IMR-90 (cell line): Measurements from ENCODE around the gene SERPINA10. TPM values are rescaled to one million over a fixed set of nuclear protein-coding genes. Genes with fewer than 3 reads are reported as not detected.

Experiments
- ATAC-seq: fragments of 200-7000 bp; cut with Tn5 transposase; 2 replicates; pipeline ENCODE4 v1.9.1; 2020; ENCODE audit warnings: low read depth, mild to moderate bottlenecking, moderate library complexity
- BruUV-seq: library from RNA; stranded (reverse); fragments of 400-500 nt; replicated peaks from 2 replicates; lab custom pipeline; 2021; lab: Mats Ljungman, UMichigan
- CTCF ChIA-PET: fragments of 300-600 bp; formaldehyde crosslinking; extraction: SDS; loops from one replicate; lab custom pipeline; 2021; ENCODE audit warnings: antibody characterized with exemption; lab: Yijun Ruan, JAX
- POLR2A ChIA-PET: fragments of 300-600 bp; sonication (Branson Sonifier 250); formaldehyde crosslinking; loops from one replicate; lab custom pipeline; 2022; ENCODE audit warnings: antibody characterized with exemption; ENCODE audit not compliant: unreplicated experiment; lab: Charles Lee
- DNase-seq: peaks from one replicate; pipeline ENCODE4 v3.0.0; 2013
- H2AFZ ChIP-seq: replicated peaks from 2 replicates; pipeline ENCODE3; 2013; ENCODE audit warnings: low read length, mild to moderate bottlenecking; ENCODE audit not compliant: poor library complexity
- H2AK5ac ChIP-seq: 2 replicates; pipeline ENCODE4 v1.6.1; 2013; ENCODE audit warnings: low read depth, low read length, inconsistent platforms
- H2AK9ac ChIP-seq: replicated peaks from 2 replicates; pipeline ENCODE3; 2013; ENCODE audit warnings: mild to moderate bottlenecking, low read depth, low read length, moderate library complexity; ENCODE audit not compliant: poor library complexity
- H2BK120ac ChIP-seq: 2 replicates; pipeline ENCODE4 v1.6.1; 2013; ENCODE audit warnings: low read depth, low read length, inconsistent platforms
- H2BK15ac ChIP-seq: 3 replicates; pipeline ENCODE4 v1.6.1; 2013; ENCODE audit warnings: low read depth, low read length, inconsistent platforms
- H2BK20ac ChIP-seq: 2 replicates; pipeline ENCODE4 v1.6.1; 2013; ENCODE audit warnings: low read depth, mild to moderate bottlenecking, inconsistent platforms, low read length, moderate library complexity
- H2BK5ac ChIP-seq: 2 replicates; pipeline ENCODE4 v1.6.1; 2013; ENCODE audit warnings: mild to moderate bottlenecking, low read depth, low read length, inconsistent platforms; ENCODE audit not compliant: poor library complexity, severe bottlenecking
- H3K14ac ChIP-seq: replicated peaks from 2 replicates; pipeline ENCODE4 v1.6.1; 2013; ENCODE audit warnings: low read depth, low read length, inconsistent platforms
- H3K18ac ChIP-seq: 2 replicates; pipeline ENCODE4 v1.6.1; 2013; ENCODE audit warnings: low read depth, low read length, control low read depth
- H3K23ac ChIP-seq: 2 replicates; pipeline ENCODE4 v1.6.1; 2013; ENCODE audit warnings: low read depth, low read length, inconsistent platforms
- H3K27ac ChIP-seq: 2 replicates; pipeline ENCODE4 v1.5.1; 2013; ENCODE audit warnings: mild to moderate bottlenecking, control low read depth, low read length; ENCODE audit not compliant: insufficient read depth
- H3K27me3 ChIP-seq: 2 replicates; pipeline ENCODE4 v1.6.1; 2013; ENCODE audit warnings: low read length; ENCODE audit not compliant: control insufficient read depth, insufficient read depth
- H3K36me3 ChIP-seq: 2 replicates; pipeline ENCODE4 v1.6.1; 2013; ENCODE audit warnings: low read length, mixed read lengths; ENCODE audit not compliant: control insufficient read depth, insufficient read depth
- H3K4ac ChIP-seq: 2 replicates; pipeline ENCODE4 v1.6.1; 2013; ENCODE audit warnings: low read depth, low read length, inconsistent platforms
- H3K4me1 ChIP-seq: 2 replicates; pipeline ENCODE4 v1.6.1; 2013; ENCODE audit warnings: low read length, mixed read lengths; ENCODE audit not compliant: control insufficient read depth, insufficient read depth
- H3K4me2 ChIP-seq: 2 replicates; pipeline ENCODE4 v1.6.1; 2013; ENCODE audit warnings: low read depth, mild to moderate bottlenecking, control low read depth, low read length, moderate library complexity
- H3K4me3 ChIP-seq: 2 replicates; pipeline ENCODE4 v1.5.1; 2013; ENCODE audit warnings: low read depth, mild to moderate bottlenecking, control low read depth, low read length, moderate library complexity; ENCODE audit not compliant: insufficient read depth
- H3K56ac ChIP-seq: 2 replicates; pipeline ENCODE4 v1.6.1; 2013; ENCODE audit warnings: low read length, inconsistent platforms; ENCODE audit not compliant: insufficient read depth; ENCODE audit errors: extremely low read depth
- H3K79me1 ChIP-seq, 2 experiments: 2 replicates each; pipeline ENCODE4 v1.6.1; 2013; ENCODE audit warnings: low read length in 2 of 2, inconsistent platforms in 1 of 2, low read depth in 1 of 2
- H3K9ac ChIP-seq: 2 replicates; pipeline ENCODE4 v1.6.1; 2013; ENCODE audit warnings: low read depth, low read length, control low read depth
- H3K9me1 ChIP-seq: 2 replicates; pipeline ENCODE4 v1.6.1; 2013; ENCODE audit warnings: low read length, inconsistent platforms; ENCODE audit not compliant: insufficient read depth
- H3K9me3 ChIP-seq: 2 replicates; pipeline ENCODE4 v1.6.1; 2013; ENCODE audit warnings: low read length; ENCODE audit not compliant: control insufficient read depth, insufficient read depth
- H4K20me1 ChIP-seq: 2 replicates; pipeline ENCODE4 v1.6.1; 2013; ENCODE audit warnings: low read length, inconsistent platforms; ENCODE audit not compliant: insufficient read depth
- H4K5ac ChIP-seq: 2 replicates; pipeline ENCODE4 v1.6.1; 2013; ENCODE audit warnings: mild to moderate bottlenecking, low read depth, low read length, control low read depth
- H4K8ac ChIP-seq, 2 experiments: 2 replicates each; pipeline ENCODE4 v1.6.1; 2013; ENCODE audit warnings: low read depth in 2 of 2, low read length in 2 of 2, control low read depth in 1 of 2, inconsistent platforms in 1 of 2
- H4K91ac ChIP-seq: 2 replicates; pipeline ENCODE4 v1.6.1; 2013; ENCODE audit warnings: low read depth, low read length, inconsistent platforms; ENCODE audit not compliant: insufficient read depth
- BHLHE40 ChIP-seq: fragments of 150-350 bp; IDR thresholded peaks from 2 replicates; pipeline ENCODE4 v1.6.1; 2016; ENCODE audit warnings: mild to moderate bottlenecking, low read depth, low read length
- CEBPB ChIP-seq: IDR thresholded peaks from 2 replicates; pipeline ENCODE4 v1.6.1; 2012; ENCODE audit warnings: low read depth, low read length, improper control_type of control experiment
- CHD1 ChIP-seq: IDR thresholded peaks from 2 replicates; pipeline ENCODE4 v1.6.1; 2012; ENCODE audit warnings: low read depth, low read length, improper control_type of control experiment
- CTCF ChIP-seq: conservative IDR thresholded peaks from 2 replicates; pipeline ENCODE4 v1.5.1; 2012; ENCODE audit warnings: mild to moderate bottlenecking, low read depth, low read length, improper control_type of control experiment
- ELK1 ChIP-seq: fragments of 150-350 bp; IDR thresholded peaks from 2 replicates; pipeline ENCODE4 v1.6.1; 2016; ENCODE audit warnings: low read depth, mild to moderate bottlenecking, low read length, moderate library complexity, borderline replicate concordance
- FOS ChIP-seq: fragments of 150-350 bp; IDR thresholded peaks from 2 replicates; pipeline ENCODE4 v1.6.1; 2016; ENCODE audit warnings: low read depth, low read length
- MAFK ChIP-seq: IDR thresholded peaks from 2 replicates; pipeline ENCODE4 v1.6.1; 2012; ENCODE audit warnings: low read depth, low read length, improper control_type of control experiment
- MAZ ChIP-seq: IDR thresholded peaks from 2 replicates; pipeline ENCODE4 v1.6.1; 2012; ENCODE audit warnings: low read depth, mild to moderate bottlenecking, low read length, improper control_type of control experiment, moderate library complexity, borderline replicate concordance
- MXI1 ChIP-seq: IDR thresholded peaks from 2 replicates; pipeline ENCODE4 v1.6.1; 2012; ENCODE audit warnings: low read depth, mild to moderate bottlenecking, low read length, moderate library complexity, borderline replicate concordance
- NFE2L2 ChIP-seq: fragments of 150-350 bp; IDR thresholded peaks from 2 replicates; pipeline ENCODE4 v1.6.1; 2016; ENCODE audit warnings: low read depth, mild to moderate bottlenecking, low read length
- POLR2A ChIP-seq: IDR thresholded peaks from 2 replicates; pipeline ENCODE4 v1.6.1; 2012; ENCODE audit warnings: mild to moderate bottlenecking, low read depth, low read length
- RAD21 ChIP-seq: IDR thresholded peaks from 2 replicates; pipeline ENCODE4 v1.6.1; 2012; ENCODE audit warnings: low read length, improper control_type of control experiment
- RCOR1 ChIP-seq: IDR thresholded peaks from 2 replicates; pipeline ENCODE4 v1.6.1; 2012; ENCODE audit warnings: mild to moderate bottlenecking, low read length, improper control_type of control experiment; ENCODE audit not compliant: insufficient replicate concordance
- RFX5 ChIP-seq: IDR thresholded peaks from 2 replicates; pipeline ENCODE4 v1.8.0; 2012; ENCODE audit warnings: low read depth, mild to moderate bottlenecking, low read length, moderate library complexity
- SMC3 ChIP-seq: fragments of 150-350 bp; IDR thresholded peaks from 2 replicates; pipeline ENCODE4 v1.6.1; 2016; ENCODE audit warnings: low read depth, mild to moderate bottlenecking, antibody characterized with exemption, low read length, moderate library complexity
- USF2 ChIP-seq: fragments of 150-350 bp; IDR thresholded peaks from 2 replicates; pipeline ENCODE4 v1.6.1; 2017; ENCODE audit warnings: mild to moderate bottlenecking, antibody characterized with exemption, low read length, low read depth
- WGBS, 2 experiments: methylation state at CpG; one replicate each; pipeline versions ENCODE4 v1.1.5 to v1.1.7; 2013; ENCODE audit warnings: missing lambda C conversion rate in 2 of 2; ENCODE audit not compliant: insufficient read length in 1 of 2; ENCODE audit errors: extremely low coverage in 2 of 2; 5-methylcytosine and 5-hydroxymethylcytosine counted together
- dilution Hi-C: fragments of 300-500 bp; cut with HindIII; formaldehyde crosslinking; loops from one replicate; pipeline ENCODE4 v1.14.3; 2018; ENCODE audit warnings: low sequenced_read_pairs; ENCODE audit not compliant: unreplicated experiment
- in situ Hi-C: fragments of 300-500 bp; cut with MboI; formaldehyde crosslinking; loops from 3 replicates; pipeline ENCODE4 v1.14.3; 2019; ENCODE audit warnings: low sequenced_read_pairs, inconsistent platforms, mixed read lengths
- intact Hi-C: fragments of 100-400 bp; cut with micrococcal nuclease; formaldehyde crosslinking; loops from 2 replicates; pipeline ENCODE4 v1.10.0; 2022
- polyA plus RNA-seq, 3 experiments: library from polyadenylated mRNA; depleted of rRNA; stranded (reverse); fragments of >200 nt; gene quantifications; 2 replicates each; pipeline ENCODE4 v1.2.3, GENCODE V29; 2012; ENCODE audit warnings: low replicate concordance in 1 of 3
- total RNA-seq: library from RNA; depleted of rRNA; stranded (reverse); fragments of >200 nt; gene quantifications from 2 replicates; pipeline ENCODE4 v1.2.3, GENCODE V29; 2012

SERPINA10 gene
- total and polyA plus RNA-seq, 2 of the 4 experiments (the other 2 are of a cell fraction), result not detected

GRCh38 chr14:94290197-94290596 is 2.9 kb downstream of the SERPINA10 start:
- Histone ChIP-seq H3K4me2 (no peak overlapping the region), H3K18ac (no peak overlapping the region), H3K9me1 (no peaks in the 10 kb centered on the region), H4K8ac (no peak overlapping the region), H4K91ac (no peak overlapping the region), H3K4ac (no peak overlapping the region), H4K5ac (no peak overlapping the region), H3K27me3 (no peaks in the 10 kb centered on the region), H4K20me1 (no peaks in the 10 kb centered on the region; the same call in 1 of the 2 replicates), H3K4me3 (no peak overlapping the region), H3K4me1 (no peaks in the 10 kb centered on the region), H3K27ac (no peak overlapping the region), H2BK15ac (no peak overlapping the region), H2BK5ac (no peak overlapping the region), H3K36me3 (no peaks in the 10 kb centered on the region), H3K14ac (no peak overlapping the region), H2AFZ (peak overlapping the region; percentile 5), H2AK5ac (no peak overlapping the region), H2BK120ac (no peak overlapping the region), H3K9ac (no peak overlapping the region), H3K56ac (no peak overlapping the region), H3K79me1 (no peaks in the 10 kb centered on the region), H2AK9ac (no peak overlapping the region), H3K9me3 (peaks cover 4% of the 10 kb centered on the region; the same call in 1 of the 2 replicates), H3K23ac (no peak overlapping the region), H2BK20ac (no peak overlapping the region)
- intact Hi-C loops, result no loop called here
- in situ Hi-C loops, result no loop called here
- POLR2A ChIA-PET, result no interaction called here
- no peak for DNase-seq
- ATAC-seq, result no peak
- dilution Hi-C loops, result no loop called here
- WGBS, 2 experiments, result no CpG with 5 or more reads among the region's 8 CpGs
- TF ChIP-seq RAD21 (no peak), CHD1 (no peak), MAZ (no peak), CTCF (no peak), MXI1 (no peak), CEBPB (no peak), POLR2A (no peak), BHLHE40 (no peak), FOS (no peak), RCOR1 (no peak), SMC3 (no peak), MAFK (no peak), ELK1 (no peak), RFX5 (no peak), NFE2L2 (no peak), USF2 (no peak)
- no TSS peak for BruUV-seq
- CTCF ChIA-PET, result no interaction called here
